Peyer's patch (tissue), 4 donors: ENCODE data around the gene TBC1D30. TPM values are rescaled to one million over a fixed set of nuclear protein-coding genes. Genes with fewer than 3 reads are reported as not detected.
"Not testable (repeated sequence)": the region's sequence is repeated elsewhere in the genome, so short reads cannot be mapped to it uniquely, and the experiment has no call there.

Experiments used
- DNase-seq, 3 donors: peaks; one replicate each; pipeline ENCODE4 v3.0.0-alpha.2; 2017 to 2019
- H3K27ac ChIP-seq, 4 donors: fragments of 200-600 bp; sonication (generic); one replicate each; pipeline ENCODE4 v1.5.1; 2016 to 2019
- H3K27me3 ChIP-seq, 2 donors: fragments of 200-600 bp; sonication (generic); one replicate each; pipeline ENCODE4 v1.5.1; 2019
- H3K36me3 ChIP-seq, 3 donors: fragments of 200-600 bp; sonication (generic); one replicate each; pipeline ENCODE4 v1.5.1; 2016 to 2019
- H3K4me1 ChIP-seq, 4 donors: fragments of 200-600 bp; sonication (generic); one replicate each; pipeline ENCODE4 v1.5.1; 2016 to 2019
- H3K4me3 ChIP-seq, 4 donors: fragments of 200-600 bp; sonication (generic); 1 replicate in 3 of 4; 2 replicates in 1 of 4; pipeline ENCODE4 v1.5.1; 2016 to 2019; ENCODE audit warnings: mild to moderate bottlenecking in 1 of 4
- H3K9me3 ChIP-seq, 4 donors: fragments of 200-600 bp; sonication (generic); one replicate each; pipeline ENCODE4 v1.5.1; 2016 to 2019; ENCODE audit warnings: mild to moderate bottlenecking in 1 of 4
- POLR2A ChIP-seq, 2 donors: fragments of 450-650 bp; IDR thresholded peaks; one replicate each; pipeline ENCODE4 v1.5.1; 2017; ENCODE audit warnings: antibody characterized with exemption in 2 of 2, mild to moderate bottlenecking in 2 of 2, moderate library complexity in 2 of 2
- total RNA-seq, 4 donors: library from RNA; depleted of rRNA; stranded (reverse); fragments of >200 nt; gene quantifications; one replicate each; pipeline ENCODE4 v1.1.0, GENCODE V29; 2016
- TF ChIP-seq, protein P1 (sequence below), 6 experiments: fragments of 450-650 bp in 4 of 6; fragments of 200-600 bp in 2 of 6; sonication (generic) in 1 of 6; IDR thresholded peaks; one replicate each; pipeline ENCODE4 v1.5.1; 2017 to 2019; ENCODE audit warnings: antibody characterized with exemption in 6 of 6, mild to moderate bottlenecking in 3 of 6, moderate library complexity in 1 of 6

The TBC1D30 gene
- total RNA-seq, 4 donors from 2014 or later, result 7.8 to 16.8 (median 10.9) TPM

DNA sequence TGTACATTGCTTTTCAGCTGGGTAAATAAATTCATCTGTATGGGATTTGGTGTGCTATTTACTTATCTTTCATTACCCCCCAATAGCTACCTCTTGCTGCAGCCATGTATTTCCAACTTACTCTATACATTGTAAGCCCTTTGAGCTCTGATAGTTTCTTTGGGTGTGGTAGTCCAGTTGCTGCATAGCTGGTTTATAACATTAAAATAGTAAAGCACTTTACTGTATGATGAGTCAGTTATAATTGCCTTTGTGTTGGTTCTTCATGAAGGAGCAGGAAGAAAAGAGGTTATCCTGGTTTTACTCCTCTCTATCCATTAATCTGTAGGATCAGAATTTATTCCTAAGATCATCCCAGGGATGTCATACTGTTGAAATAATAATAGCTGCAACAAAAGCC, 15.7 kb downstream of the TBC1D30 start:
- no peak for DNase-seq
- Histone ChIP-seq H3K27ac (peak overlapping the region in 1 of 4 donors; percentile 28), H3K36me3 (no peaks in the 10 kb centered on the region), H3K4me1 (peaks cover 0 to 6% (median 0%) of the 10 kb centered on the region in 4 donors), H3K9me3 (no peaks in the 10 kb centered on the region), H3K4me3 (no peak overlapping the region), H3K27me3 (no peaks in the 10 kb centered on the region)
- no peak for TF ChIP-seq POLR2A (IDR thresholded peaks at IDR 0.05)
- TF ChIP-seq, protein P1, sequence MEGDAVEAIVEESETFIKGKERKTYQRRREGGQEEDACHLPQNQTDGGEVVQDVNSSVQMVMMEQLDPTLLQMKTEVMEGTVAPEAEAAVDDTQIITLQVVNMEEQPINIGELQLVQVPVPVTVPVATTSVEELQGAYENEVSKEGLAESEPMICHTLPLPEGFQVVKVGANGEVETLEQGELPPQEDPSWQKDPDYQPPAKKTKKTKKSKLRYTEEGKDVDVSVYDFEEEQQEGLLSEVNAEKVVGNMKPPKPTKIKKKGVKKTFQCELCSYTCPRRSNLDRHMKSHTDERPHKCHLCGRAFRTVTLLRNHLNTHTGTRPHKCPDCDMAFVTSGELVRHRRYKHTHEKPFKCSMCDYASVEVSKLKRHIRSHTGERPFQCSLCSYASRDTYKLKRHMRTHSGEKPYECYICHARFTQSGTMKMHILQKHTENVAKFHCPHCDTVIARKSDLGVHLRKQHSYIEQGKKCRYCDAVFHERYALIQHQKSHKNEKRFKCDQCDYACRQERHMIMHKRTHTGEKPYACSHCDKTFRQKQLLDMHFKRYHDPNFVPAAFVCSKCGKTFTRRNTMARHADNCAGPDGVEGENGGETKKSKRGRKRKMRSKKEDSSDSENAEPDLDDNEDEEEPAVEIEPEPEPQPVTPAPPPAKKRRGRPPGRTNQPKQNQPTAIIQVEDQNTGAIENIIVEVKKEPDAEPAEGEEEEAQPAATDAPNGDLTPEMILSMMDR (IDR thresholded peaks at IDR 0.05), result no peak

DNA sequence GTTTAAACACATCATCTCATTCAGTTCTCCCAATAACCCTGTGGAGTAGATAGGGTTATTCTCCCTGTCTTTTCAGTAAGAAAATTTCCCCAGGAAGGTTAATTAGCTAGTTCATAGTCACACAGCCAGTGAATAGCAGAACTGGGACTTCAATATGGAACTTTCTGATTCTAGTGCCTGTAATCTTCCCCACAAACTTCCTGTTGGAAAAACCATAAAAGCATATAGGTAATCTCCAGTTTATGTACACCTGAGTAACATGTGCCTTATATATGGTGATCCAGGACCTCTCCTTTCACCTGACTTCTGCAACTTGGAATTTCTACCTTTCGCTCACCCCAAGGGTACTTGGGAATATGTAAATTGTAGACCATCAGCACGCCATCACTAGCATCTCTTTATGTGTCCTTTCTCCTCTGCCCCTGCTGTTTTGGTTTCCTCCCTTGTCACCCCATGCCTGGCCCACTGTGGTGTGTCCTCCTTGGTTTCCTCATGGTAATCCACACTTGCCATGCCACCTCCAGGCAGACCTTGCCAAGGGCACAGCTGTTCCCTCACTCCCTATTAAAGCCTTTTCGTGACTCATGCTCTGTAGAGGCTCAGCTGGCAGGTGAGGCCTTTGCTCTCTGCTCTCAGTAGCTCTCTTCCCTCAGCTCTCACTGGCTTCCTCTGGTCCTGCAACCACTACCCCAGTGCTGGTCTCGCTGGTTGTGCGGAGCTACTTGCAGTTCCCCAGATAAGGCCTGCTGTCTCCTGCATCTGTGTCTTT, 16.7 kb downstream of the TBC1D30 start:
- H3K4me1 ChIP-seq, result peaks cover 0 to 6% (median 0%) of the 10 kb centered on the region in 4 donors
- peak in 2 of 3 donors; percentile 68 to 81 for DNase-seq
- H3K36me3 ChIP-seq, result no peaks in the 10 kb centered on the region
- no peaks in the 10 kb centered on the region for H3K9me3 ChIP-seq
- H3K27me3 ChIP-seq, result no peaks in the 10 kb centered on the region
- no peak overlapping the region for H3K4me3 ChIP-seq
- peak overlapping the region in 1 of 4 donors; percentile 16 for H3K27ac ChIP-seq
- TF ChIP-seq POLR2A (IDR thresholded peaks at IDR 0.05), result no peak
- TF ChIP-seq, protein P1 (IDR thresholded peaks at IDR 0.05), result peak in 1 of 6 experiments; percentile 9

DNA sequence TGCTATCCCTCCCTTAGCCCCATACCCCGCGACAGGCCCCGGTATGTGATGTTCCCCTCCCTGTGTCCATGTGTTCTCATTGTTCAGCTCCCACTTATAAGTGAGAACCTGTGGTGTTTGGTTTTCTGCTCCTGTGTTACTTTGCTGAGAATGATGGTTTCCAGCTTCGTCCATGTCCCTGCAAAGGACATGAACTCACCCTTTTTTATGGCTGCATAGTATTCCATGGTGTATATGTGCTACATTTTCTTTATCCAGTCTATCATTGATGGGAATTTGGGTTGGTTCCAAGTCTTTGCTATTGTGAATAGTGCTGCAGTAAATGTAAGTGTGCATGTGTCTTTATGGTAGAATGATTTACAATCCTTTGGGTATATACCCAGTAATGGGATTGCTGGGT, 24.0 kb downstream of the TBC1D30 start:
- H3K27me3 ChIP-seq, H3K36me3 ChIP-seq, DNase-seq, H3K4me3 ChIP-seq, H3K4me1 ChIP-seq, H3K9me3 ChIP-seq, H3K27ac ChIP-seq: not testable (repeated sequence)

DNA sequence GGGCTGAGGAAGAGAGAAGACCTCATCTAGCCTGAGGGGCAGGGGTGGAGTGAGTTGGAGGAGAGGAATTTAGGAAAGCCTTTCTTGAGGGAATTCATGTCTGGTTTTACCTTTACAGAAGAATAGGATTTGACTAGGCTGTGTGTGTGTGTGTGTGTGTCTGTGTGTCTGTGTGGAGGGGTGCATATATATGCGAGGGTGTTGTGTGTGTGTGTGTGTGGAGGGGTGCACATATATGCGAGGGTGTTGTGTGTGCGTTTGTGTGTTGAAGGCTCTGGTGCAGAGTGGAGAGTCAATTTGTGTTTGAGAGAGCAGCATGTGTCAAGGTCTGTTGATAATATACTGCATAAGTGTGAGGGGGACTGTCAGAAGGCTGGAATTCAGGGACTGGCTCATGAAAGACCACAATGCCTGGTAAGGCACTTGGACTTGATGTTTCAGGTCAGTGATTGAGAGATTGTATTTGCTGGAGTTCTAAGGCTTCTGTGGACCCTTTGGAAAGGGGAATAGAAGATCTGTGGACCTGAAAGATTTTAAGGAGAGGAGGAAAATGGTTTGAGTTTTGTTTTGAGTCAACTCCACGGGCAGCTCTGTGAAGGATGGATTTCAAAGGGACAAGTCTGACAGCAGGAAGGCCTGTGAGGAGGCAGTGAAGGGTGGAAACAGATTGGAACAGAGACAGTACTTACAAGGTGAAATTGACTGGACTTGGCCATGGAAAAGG, 34.6 kb downstream of the TBC1D30 start:
- DNase-seq, result no peak
- Histone ChIP-seq H3K27ac (no peak overlapping the region), H3K9me3 (no peaks in the 10 kb centered on the region), H3K27me3 (no peaks in the 10 kb centered on the region), H3K4me3 (no peak overlapping the region), H3K36me3 (no peaks in the 10 kb centered on the region), H3K4me1 (no peaks in the 10 kb centered on the region)
- TF ChIP-seq POLR2A (IDR thresholded peaks at IDR 0.05), result no peak
- TF ChIP-seq, protein P1 (IDR thresholded peaks at IDR 0.05), result no peak

DNA sequence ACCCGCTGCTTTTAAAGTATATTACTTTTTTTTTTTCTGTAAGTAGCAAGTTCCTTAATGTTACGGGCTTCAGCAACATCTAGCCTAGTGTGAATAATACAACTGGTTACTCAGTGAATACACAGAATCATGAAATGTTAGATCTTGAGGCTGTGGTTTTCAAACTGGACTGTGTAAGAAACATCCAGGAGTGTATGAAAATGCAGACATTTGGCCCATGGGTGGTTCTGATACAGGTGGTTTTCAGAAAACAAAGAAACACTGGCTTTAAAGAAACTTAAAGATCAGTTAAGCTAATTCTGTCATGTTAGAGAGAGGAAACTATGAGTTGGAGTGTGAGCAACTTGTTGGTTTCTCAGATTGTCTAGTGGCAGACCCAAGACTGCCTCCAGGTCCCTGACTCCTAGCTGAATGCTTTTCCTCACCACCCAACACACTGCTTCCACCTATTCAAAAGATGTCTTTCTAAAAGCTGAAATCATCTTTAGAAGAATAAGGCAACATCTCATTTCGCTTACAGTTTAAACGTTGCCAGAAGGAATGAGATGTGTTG, 36.1 kb downstream of the TBC1D30 start:
- TF ChIP-seq, protein P1 (IDR thresholded peaks at IDR 0.05), result no peak
- TF ChIP-seq POLR2A (IDR thresholded peaks at IDR 0.05), result no peak
- no peaks in the 10 kb centered on the region for H3K4me1 ChIP-seq
- no peaks in the 10 kb centered on the region for H3K27me3 ChIP-seq
- no peaks in the 10 kb centered on the region for H3K9me3 ChIP-seq
- H3K36me3 ChIP-seq, result no peaks in the 10 kb centered on the region
- H3K4me3 ChIP-seq, result no peak overlapping the region
- no peak overlapping the region for H3K27ac ChIP-seq
- no peak for DNase-seq

DNA sequence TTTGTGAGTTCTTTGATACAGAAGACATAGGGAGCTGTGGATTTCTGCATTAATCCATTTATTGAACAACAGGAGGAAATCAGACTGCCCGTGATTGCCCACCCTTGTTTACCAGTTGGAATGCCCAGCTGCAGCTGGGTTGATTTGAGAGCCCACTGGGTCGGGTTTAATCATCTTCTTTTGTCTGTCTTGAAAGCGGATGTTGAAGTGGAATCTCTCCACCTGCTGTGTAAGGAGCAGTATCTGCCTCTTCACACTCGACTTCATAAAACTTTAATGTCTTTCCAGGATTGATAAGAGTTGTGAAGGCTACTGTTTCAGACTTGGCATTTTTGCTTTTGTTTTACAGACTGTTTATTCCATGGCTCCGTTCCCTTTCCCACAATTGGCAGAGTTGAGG, 39.9 kb downstream of the TBC1D30 start:
- no peaks in the 10 kb centered on the region for H3K4me1 ChIP-seq
- no peak overlapping the region for H3K27ac ChIP-seq
- no peak overlapping the region for H3K4me3 ChIP-seq
- no peaks in the 10 kb centered on the region for H3K27me3 ChIP-seq
- TF ChIP-seq, protein P1 (IDR thresholded peaks at IDR 0.05), result no peak
- TF ChIP-seq POLR2A (IDR thresholded peaks at IDR 0.05), result no peak
- no peaks in the 10 kb centered on the region for H3K9me3 ChIP-seq
- DNase-seq, result no peak
- H3K36me3 ChIP-seq, result no peaks in the 10 kb centered on the region
